ENCODE results near the gene COL3A1.

Gene COL3A1

GRCh38 chr2:188974164-188974563, at the start of gene COL3A1:
COL3A1 (plus strand) TSS chr2:188974373; CDS start chr2:188974490, 117 bp downstream.
- TF ChIP-seq, protein P1, sequence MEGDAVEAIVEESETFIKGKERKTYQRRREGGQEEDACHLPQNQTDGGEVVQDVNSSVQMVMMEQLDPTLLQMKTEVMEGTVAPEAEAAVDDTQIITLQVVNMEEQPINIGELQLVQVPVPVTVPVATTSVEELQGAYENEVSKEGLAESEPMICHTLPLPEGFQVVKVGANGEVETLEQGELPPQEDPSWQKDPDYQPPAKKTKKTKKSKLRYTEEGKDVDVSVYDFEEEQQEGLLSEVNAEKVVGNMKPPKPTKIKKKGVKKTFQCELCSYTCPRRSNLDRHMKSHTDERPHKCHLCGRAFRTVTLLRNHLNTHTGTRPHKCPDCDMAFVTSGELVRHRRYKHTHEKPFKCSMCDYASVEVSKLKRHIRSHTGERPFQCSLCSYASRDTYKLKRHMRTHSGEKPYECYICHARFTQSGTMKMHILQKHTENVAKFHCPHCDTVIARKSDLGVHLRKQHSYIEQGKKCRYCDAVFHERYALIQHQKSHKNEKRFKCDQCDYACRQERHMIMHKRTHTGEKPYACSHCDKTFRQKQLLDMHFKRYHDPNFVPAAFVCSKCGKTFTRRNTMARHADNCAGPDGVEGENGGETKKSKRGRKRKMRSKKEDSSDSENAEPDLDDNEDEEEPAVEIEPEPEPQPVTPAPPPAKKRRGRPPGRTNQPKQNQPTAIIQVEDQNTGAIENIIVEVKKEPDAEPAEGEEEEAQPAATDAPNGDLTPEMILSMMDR (conservative IDR thresholded peaks at IDR 0.05; ENCODE audit: low read depth), result no peak
- no peak within 1 kb of the TSS for H3K27ac ChIP-seq
- DNase-seq (ENCODE audit: low spot score), result no peak
- POLR2A ChIA-PET (ENCODE audit: low non-redundant PET), result no interaction called here
- CTCF ChIA-PET, result no interaction called here

GRCh38 chr2:188928643-188929042, 45.5 kb upstream of the COL3A1 start:
- CTCF ChIA-PET, result no interaction called here
- no peak overlapping the region for H3K27ac ChIP-seq
- no peak for DNase-seq (ENCODE audit: low spot score)

DNA sequence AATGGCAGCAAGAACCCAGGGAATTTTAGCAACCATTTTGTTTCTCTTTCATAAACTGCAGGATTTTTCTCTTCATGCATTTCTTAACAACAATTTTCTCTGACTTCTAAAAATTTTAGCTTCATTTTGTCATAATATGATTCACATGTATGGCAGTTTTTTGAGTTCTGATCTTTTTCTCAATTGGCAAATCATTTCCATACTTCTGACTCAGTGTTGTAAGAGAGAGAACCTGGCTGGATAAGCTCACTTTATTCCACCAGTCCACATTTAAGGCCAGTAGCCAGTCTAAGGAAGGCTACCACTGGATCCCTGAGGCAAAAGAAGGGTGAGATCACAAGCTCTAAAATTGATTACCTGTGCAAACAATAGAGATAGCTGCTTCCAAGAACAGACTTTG, 42.8 kb upstream of the COL3A1 start:
- TF ChIP-seq, protein P1 (conservative IDR thresholded peaks at IDR 0.05; ENCODE audit: low read depth), result no peak
- DNase-seq (ENCODE audit: low spot score), result no peak
- CTCF ChIA-PET, result no interaction called here
- POLR2A ChIA-PET (ENCODE audit: low non-redundant PET), result no interaction called here
- H3K27ac ChIP-seq, result no peak overlapping the region

More at GRCh38 chr2:188928643-188929042, 45.5 kb upstream of the COL3A1 start:
- POLR2A ChIA-PET (ENCODE audit: low non-redundant PET), result no interaction called here
- TF ChIP-seq, protein P1 (conservative IDR thresholded peaks at IDR 0.05; ENCODE audit: low read depth), result no peak

GRCh38 chr2:188937228-188938220, 36.6 kb upstream of the COL3A1 start:
- POLR2A ChIA-PET (ENCODE audit: low non-redundant PET), result no interaction called here
- TF ChIP-seq, protein P1 (conservative IDR thresholded peaks at IDR 0.05; ENCODE audit: low read depth), result no peak
- DNase-seq (ENCODE audit: low spot score), result no peak

GRCh38 chr2:188940171-188940570, 34.0 kb upstream of the COL3A1 start:
- POLR2A ChIA-PET (ENCODE audit: low non-redundant PET), result no interaction called here
- TF ChIP-seq, protein P1 (conservative IDR thresholded peaks at IDR 0.05; ENCODE audit: low read depth), result no peak

More at GRCh38 chr2:188937228-188938220, 36.6 kb upstream of the COL3A1 start:
- no peak overlapping the region for H3K27ac ChIP-seq
- CTCF ChIA-PET, result no interaction called here

GRCh38 chr2:188944442-188944841, 29.7 kb upstream of the COL3A1 start:
- ChIA-PET POLR2A (ENCODE audit: low non-redundant PET) (no interaction called here), CTCF (no interaction called here)
- H3K27ac ChIP-seq, result no peak overlapping the region
- DNase-seq (ENCODE audit: low spot score), result no peak
- TF ChIP-seq, protein P1 (conservative IDR thresholded peaks at IDR 0.05; ENCODE audit: low read depth), result no peak

More at GRCh38 chr2:188940171-188940570, 34.0 kb upstream of the COL3A1 start:
- no peak for DNase-seq (ENCODE audit: low spot score)
- CTCF ChIA-PET, result interaction anchor here (0.5 kb wide), 1 partner anchor 10 kb away, joined by 4 read pairs; no protein-coding TSS in a partner anchor
- H3K27ac ChIP-seq, result no peak overlapping the region

Data from RWPE1 (cell line).